GM12801 (cell line): ENCODE data around the gene RHOJ.

Experiments
- CTCF ChIP-seq: IDR thresholded peaks from one replicate; pipeline ENCODE4 v1.5.1; 2011; ENCODE audit warnings: control low read depth; ENCODE audit not compliant: insufficient read length; ENCODE audit errors: extremely low read depth

Gene RHOJ

DNA sequence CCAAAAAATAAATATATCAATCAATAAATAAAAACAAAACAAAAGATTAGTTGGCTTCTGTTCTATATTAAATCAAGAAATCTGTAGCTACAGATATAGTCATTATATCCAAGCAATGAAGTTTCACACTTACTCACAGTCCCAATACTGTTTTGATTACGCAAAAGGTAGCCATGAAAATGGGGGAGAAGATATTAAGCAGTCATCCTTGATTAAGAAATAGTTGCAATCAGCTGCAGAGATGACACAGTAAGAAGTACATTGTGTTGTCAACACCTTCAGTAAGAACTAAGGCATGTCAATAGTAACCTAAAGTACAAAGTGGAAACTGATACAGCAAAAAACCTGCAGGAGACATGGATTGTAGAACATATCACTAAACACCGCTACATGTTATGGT, 11.0 kb upstream of the RHOJ start:
- TF ChIP-seq CTCF, result no peak

- TF ChIP-seq CTCF, result no peak
These were observed 4.1 kb upstream of the RHOJ start for GRCh38 chr14:63200035-63200740.

DNA sequence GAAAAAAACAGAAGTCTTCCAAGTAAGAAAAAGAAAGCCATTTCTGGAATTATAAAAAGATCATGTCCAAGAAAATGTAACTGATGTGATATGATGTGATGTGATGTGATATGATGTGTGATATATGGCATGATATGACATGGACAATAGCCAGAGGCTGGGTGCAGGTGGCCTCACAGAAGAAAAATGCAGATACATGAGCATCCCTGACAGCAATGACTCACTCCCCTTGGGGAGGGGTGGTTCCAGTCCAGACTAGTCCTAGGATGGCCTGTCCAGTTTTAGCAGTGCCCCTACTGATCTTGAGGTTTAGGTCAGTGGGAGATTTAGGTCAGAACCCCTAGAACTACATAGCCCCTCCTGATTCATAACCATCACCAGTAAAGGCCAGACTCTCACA, 3.5 kb upstream of the RHOJ start:
- TF ChIP-seq CTCF, result no peak

- TF ChIP-seq CTCF, result no peak
These were observed 1.2 kb upstream of the RHOJ start for GRCh38 chr14:63203015-63203414.

GRCh38 chr14:63203618-63204406, 431 bp upstream of the RHOJ start:
- TF ChIP-seq CTCF, result no peak

- no peak for TF ChIP-seq CTCF
These were observed 867 bp downstream of the RHOJ start for GRCh38 chr14:63205044-63205575.

DNA sequence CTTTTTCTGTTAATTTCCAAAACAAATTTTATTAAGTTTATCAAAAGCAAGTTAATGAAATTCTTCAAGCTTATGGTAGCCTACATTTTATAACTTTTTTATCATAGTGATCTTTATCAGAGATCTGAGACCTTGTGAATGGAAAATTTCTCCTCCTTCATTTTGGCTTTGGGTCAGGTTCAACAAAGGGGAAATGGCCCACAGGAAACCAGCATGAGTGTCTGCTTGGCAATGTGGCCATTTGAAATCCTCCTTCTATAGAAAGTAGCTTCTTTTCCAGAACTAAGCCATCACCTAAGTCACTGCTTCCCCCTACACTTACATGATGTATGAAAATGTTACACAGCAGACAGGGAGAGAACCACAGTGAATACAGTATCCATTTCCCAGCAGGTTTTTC, 1.6 kb downstream of the RHOJ start:
- no peak for TF ChIP-seq CTCF
